ENCODE data around the gene CASKIN2.

CASKIN2 gene

DNA sequence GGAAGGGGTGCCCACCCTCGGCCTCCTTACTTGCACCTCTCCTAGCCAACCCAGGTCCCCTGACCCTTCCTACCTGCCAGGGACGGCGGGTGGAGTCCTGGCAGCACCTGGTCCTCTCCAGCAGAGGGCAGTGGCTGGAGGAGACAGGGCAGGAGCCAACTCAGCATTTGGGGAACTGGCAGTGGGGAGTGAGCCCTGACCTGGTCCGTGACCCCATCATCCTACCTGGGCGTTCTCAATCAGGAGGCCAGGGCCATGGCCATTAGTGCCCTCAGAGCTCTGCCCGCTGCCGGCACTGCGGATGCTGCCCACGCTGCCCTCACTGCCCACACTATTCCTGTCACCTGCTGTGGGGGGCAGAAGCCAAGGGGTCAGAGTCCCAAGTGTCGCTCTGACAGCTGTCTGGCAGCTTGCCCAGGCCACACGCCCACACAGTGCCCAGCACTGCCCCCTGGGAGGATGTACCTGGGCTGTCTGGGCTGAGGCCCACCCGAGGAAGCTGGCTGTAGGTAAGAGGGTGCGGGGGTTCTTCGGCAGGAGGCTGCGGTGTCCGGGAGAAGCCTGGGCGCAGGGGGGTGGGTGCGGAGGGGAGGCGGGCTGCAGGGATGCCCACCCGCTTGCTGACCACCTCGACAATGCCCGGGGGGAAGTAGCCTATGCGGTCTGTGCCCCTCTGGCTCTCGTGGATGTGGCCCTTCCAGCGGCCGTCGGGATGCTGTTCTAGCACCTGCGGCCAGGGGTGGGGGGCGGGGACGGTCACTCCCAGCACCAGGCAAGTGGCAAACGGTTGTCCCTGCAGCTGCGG is 10.8 kb downstream of the CASKIN2 start:
- no peak for DNase-seq (ENCODE audit: low read depth)

DNA sequence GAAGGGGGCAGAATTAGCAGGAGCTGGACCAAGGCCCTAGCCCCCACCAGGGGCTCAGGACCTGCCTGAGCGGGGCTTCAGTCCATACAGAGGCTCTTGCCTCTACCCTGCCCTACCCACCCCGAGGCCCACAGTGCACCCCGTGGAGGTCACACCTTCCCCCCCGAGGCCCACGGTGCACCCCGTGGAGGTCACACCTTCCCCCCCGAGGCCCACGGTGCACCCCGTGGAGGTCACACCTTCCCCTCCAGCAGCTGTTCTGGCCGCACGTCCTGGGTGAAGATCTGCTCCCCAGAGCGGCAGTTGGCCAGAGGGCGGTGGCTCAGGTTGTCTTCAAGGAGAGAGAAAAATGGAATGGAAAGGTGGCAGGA is 11.4 kb downstream of the CASKIN2 start:
- DNase-seq (ENCODE audit: low read depth): no peak

DNA sequence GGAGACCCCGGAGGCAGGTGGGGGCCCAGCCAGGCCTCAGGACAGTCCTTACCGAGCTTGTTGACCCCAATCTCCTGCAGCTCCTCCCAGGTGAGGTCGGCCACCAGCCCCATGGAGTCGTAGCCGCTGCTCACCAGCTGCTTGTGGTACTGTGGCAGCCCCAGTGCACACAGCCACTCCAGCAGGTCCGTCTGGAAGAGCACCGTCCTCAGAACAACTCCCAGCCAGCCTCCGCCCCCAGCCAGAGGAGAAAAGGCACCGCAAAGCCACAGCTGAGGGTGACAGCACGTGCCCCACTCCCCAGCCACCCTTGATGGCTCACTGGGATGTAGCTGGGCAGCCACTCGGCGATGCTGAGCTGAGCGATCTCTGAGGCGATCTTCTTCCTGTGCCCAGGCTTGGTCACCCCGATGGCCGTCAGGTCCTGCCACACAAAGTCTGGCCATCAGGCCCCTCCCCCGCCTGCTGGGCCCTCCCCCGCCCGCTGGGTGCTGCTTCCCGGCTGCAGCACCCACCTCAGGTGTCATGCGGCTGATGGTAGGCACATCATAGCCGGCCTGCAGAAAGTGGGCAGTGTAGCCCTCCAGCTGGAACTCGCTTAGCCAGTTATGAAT is 11.9 kb downstream of the CASKIN2 start:
- DNase-seq (ENCODE audit: low read depth): no peak

DNA sequence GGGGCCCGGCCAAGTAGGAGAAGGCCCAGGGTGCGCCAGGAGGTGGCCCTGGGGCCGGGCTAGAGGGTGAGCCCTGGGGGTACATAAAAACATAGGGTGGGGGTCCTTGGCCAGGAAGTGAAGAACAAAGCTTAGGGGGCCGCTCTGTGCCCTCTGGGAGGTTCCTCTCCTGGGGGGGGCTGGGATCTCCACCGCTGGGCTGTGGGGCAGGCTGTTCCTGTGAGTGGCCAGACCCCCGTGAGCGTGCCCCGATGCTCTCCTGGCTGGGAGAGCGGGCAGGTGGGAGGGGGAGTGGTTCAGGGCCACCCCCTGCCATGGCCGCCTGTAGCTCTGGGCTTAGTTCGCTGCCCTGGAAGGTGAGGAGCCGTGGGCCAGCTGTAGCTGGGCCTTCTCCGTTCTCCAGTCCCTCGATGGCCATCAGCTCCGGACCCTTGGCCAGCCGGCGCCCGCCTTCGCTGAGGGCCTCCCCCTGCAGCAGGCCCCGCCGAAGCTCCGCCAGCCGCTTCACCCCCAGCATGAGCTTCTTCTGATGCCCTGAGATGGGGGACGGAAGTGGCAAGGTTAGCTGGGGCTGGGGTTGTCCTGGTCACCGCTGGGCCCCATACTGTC is 12.5 kb downstream of the CASKIN2 start:
- no peak for DNase-seq (ENCODE audit: low read depth)

DNA sequence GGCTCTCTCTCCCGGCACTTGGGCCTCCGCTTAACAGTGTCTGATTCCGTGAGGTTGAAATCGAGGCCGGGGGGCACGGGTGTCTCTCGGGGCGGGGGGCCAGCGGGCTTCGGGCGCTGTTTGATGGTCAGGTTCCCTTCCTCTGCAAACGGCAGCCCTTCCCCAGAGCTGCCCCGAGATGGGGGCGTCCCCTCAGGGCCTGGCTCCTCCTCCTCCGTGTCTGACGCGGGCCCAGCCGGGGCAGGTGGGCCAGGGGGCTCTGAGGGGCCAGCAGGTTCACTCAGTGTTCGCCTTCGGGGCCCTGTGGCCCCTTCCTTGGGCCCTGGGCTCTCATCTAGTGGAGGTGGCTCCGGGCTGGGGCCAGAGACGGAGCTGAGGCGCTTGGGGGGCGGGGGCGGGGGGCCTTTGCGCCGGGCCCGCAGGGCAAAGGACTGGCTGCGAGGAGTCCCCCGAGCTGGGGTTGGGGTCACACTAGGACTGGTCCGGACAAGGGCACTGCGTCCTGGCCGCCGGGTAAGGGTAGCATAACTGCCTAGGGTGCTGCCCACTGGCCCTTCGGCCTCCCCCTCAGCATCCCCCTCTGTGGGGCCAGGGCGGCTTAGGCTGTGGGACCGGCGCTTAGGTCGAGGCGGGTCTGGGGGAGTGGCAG is 13.1 kb downstream of the CASKIN2 start:
- no peak for DNase-seq (ENCODE audit: low read depth)

DNA sequence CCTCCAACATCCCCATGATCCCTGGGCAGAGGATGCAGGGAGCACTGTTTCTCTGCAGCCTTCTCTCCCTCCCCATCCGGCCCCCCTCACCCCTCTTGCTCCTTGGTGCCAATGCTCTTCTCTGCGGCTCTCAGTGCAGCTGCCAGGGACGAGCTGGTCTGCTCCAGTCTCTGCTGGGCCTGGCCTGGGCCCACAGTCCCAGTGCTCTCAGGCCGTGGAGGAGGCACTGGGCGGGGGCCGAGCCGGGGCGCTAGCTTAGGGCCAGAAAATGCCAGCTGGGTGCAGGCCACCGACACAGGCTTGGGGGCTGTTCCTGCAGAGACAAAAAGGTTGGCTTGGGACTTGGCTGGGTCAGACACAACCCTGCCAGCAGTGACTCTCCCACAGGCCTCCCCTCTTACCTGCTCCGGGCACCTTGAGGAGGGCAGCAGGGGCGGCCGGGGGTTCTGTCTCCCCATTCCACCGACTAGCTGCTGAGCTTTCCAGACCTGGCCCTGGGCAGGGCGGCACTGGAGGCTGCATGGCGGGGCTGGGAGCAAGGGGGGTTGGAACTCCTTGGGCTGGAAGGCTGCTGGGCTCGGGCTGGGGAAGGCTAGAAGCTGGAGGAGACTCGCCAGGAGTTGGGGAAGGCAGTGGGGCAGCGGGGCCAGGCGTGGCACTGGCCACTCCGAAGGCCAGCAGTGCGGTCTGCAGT is 13.8 kb downstream of the CASKIN2 start:
- DNase-seq (ENCODE audit: low read depth): no peak

DNA sequence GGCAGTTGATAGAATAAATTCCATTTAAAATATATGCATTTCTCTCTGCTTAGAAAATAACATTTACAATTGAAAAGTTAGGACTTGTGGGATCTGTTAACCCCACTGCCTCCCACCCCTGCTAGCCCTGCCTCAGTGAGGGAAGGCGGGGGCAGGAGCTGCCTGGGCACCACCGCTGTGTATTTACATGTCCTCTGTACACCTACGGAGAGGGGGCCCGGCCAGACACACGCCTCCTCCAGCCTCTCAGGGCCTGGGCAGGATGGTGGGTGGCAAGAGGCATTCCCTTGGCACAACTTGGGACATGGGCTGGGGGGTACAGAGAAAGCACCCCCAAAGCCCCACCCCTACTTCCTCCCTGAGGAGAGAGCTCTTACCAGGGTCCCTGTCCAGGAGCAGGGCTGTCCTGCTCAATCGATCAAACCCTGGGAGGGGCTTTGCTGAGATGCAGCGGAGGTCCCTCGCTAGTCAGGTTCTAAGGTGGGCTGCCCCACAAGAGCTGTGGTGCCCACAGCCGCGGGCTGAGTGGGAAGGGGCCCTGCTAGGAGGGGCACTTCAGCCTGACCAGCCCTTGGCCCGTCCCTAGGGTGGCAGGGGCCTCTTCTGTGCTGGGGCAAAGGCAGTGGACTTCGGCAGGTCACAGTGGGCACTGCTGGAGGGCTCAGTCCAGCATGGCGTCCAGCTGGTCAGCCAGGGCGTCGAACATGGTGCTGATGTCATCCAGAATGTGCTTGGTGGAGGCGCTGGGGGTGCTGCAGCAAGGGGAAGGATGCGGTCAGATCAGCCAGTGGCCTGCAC is 14.7 kb downstream of the CASKIN2 start:
- DNase-seq (ENCODE audit: low read depth): no peak

DNA sequence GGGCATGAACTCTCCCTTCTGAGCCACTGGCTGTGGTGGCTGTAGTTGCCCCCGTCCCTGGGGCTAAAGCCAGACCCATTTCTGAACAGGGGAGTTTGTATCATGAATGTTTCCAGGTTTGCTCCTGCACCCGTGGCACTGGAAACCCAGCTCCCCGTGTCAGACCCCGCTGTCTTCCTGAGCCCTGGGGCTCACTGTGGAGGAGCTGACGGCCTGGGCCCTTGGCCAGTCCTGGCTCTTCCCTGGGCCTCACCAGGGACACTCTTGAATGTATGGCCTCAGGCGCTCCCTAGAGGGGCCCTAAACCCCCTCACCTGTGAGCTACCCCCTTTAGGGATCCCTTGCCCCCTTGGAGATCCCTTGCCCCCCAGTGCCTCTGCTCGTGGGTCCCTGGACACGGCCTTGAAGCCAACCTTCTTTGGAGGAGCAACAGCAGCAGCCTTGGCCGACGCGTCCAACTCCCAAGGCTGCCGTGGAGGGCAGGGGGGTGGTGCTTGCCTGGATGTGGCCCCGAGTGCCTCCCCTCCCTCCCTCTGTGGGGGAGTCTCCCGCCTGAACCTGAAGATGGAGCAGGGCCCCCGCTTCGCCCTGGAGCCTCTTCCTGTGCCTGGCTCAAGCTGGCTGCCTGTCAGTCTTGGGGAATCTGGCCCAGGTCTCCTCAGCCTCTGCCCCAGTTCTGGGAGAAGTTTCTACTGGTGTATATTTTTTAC is 15.9 kb downstream of the CASKIN2 start:
- DNase-seq (ENCODE audit: low read depth): no peak

DNA sequence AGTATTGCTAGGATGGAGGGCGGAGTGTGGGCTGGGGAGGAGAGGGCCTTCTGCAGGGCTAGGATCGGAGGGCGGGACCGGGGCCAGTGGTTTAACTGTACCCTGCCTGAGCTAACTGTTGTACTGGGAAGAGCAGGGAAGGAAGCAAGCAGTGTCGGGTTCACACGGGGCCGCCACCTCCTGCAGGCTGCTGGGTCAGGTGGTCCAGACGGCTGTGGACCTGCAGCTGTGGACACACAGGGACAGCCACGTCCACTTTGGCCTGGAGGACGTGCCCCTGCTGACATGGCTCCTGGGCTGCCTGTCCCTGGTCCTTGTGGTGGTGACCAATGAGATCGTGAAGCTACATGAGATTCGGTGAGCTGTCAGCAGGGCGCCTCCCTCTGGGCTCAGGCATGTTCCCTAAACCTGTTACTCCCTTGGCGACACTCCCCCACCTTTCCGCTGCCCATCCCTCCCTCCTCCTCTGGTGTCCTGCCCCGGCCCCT is 16.6 kb downstream of the CASKIN2 start:
- DNase-seq (ENCODE audit: low read depth): no peak

DNA sequence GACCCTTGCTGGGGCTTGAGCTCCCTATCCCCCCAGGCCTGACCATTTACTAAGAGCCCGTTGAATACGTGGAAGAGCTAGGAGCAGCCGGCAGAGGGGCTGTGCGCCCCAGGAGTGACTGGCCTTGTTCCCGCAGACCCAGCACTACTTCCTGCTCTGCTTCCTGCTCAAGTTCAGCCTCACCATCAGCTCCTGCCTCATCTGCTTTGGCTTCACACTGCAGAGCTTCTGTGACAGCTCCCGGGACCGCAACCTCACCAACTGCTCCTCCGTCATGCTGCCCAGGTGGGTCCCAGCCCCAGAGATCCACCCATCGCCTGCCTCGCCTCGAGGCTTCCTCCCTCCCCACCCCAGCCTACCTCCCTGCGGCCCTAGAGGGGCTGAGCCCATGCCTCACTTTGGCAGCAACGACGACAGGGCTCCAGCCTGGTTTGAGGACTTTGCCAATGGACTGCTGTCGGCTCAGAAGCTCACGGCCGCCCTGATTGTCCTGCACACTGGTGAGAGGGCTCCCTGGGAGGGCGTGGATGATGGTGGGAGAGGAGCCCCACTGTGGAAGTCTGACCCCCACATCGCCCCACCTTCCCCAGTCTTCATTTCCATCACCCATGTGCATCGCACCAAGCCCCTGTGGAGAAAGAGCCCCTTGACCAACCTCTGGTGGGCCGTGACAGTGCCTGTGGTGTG is 17.2 kb downstream of the CASKIN2 start:
- no peak for DNase-seq (ENCODE audit: low read depth)

DNA sequence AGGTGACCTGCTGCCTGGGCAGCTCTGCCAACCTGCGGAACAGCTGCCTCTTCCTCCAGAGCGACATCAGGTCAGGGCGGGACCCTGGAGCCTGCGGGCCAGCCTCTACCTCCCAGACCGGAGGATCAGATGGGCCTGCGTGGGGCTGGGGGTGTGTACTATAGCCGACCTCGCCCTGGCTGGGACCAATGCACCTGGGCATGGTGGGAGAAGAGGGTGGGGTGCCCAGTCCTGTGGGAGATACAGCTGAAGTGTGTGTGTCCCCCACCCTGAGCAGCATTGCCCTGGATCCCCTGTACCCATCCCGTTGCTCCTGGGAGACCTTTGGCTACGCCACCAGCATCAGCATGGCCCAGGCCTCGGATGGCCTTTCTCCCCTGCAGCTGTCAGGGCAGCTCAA is 19.3 kb downstream of the CASKIN2 start:
- no peak for DNase-seq (ENCODE audit: low read depth)

DNA sequence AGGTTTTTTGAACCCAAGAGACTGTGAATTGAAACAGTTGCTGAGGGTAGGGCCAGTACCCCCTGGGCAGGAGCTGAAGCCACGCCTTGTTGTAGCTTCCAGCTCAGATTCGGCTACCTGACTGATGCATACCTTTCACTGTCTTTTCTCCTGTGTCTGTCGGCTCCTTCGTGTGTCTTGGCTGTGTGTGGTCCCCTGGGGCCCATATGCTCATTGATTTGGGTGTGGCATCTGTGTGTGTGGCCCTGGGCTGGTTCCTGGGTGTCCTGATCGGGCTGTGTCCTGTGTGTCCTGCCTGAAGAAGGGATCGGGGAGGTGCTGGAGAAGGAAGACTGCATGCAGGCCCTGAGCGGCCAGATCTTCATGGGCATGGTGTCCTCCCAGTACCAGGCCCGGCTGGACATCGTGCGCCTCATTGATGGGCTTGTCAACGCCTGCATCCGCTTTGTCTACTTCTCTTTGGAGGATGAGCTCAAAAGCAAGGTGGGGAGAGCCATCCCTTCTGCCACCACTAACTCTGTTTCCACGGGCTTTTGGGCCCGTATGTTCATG is 20.9 kb downstream of the CASKIN2 start:
- no peak for DNase-seq (ENCODE audit: low read depth)

DNA sequence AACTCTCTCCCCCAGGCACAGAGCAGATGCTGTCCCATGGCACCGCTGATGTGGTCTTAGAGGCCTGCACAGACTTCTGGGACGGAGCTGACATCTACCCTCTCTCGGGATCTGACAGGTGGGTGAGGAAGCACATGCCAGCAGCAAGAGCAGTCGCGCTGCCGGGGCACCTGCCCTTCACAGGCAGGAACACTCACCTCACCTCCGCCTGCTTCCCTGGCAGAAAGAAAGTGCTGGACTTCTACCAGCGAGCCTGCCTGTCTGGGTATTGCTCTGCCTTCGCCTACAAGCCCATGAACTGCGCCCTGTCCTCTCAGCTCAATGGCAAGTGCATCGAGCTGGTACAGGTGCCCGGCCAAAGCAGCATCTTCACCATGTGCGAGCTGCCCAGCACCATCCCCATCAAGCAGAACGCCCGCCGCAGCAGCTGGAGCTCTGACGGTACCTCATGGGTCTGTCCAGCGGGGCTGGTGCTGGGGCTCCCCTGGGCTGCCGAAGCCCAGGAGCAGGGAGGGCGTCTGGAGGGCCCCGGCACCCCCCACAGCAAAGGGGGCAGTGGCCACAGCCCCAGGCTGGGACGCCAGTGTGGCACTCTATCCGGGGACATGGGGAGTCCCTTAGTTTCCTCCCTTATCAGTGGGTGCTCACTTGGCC is 21.7 kb downstream of the CASKIN2 start:
- no peak for DNase-seq (ENCODE audit: low read depth)

DNA sequence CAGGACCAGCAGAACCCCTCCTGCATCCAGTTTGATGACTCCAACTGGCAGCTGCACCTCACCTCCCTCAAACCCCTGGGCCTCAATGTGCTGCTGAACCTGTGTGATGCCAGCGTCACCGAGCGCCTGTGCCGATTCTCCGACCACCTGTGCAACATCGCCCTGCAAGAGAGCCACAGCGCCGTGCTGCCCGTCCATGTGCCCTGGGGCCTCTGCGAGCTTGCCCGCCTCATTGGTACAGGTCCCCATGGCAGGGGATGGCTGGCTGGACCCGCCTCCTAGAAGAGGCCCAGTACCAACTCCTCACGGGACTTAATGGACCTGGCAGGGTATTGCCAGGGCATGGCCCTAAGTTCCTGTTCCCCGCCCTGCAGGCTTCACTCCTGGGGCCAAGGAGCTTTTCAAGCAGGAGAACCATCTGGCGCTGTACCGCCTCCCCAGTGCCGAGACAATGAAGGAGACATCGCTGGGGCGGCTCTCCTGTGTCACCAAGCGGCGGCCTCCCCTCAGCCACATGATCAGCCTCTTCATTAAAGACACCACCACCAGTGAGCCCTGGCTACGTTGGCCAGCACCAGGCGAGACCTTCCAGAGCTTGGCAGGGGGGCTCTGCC is 22.7 kb downstream of the CASKIN2 start:
- no peak for DNase-seq (ENCODE audit: low read depth)

DNA sequence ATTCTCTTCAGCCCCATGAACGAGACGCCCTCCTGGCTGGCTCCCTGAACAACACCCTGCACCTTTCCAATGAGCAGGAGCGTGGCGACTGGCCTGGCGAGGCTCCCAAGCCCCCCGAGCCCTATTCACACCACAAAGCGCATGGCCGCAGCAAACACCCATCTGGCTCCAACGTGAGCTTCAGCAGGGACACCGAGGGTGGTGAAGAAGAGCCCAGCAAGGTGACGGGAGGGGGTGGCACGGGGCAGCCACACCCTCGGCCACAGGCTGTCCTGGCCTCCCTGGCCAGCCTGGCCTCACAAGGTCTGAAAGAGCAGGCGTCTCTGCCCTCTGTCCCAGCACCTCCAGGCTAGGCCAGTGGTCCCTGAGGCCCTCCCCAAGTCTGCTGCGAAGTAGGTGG is 23.7 kb downstream of the CASKIN2 start:
- no peak for DNase-seq (ENCODE audit: low read depth)

DNA sequence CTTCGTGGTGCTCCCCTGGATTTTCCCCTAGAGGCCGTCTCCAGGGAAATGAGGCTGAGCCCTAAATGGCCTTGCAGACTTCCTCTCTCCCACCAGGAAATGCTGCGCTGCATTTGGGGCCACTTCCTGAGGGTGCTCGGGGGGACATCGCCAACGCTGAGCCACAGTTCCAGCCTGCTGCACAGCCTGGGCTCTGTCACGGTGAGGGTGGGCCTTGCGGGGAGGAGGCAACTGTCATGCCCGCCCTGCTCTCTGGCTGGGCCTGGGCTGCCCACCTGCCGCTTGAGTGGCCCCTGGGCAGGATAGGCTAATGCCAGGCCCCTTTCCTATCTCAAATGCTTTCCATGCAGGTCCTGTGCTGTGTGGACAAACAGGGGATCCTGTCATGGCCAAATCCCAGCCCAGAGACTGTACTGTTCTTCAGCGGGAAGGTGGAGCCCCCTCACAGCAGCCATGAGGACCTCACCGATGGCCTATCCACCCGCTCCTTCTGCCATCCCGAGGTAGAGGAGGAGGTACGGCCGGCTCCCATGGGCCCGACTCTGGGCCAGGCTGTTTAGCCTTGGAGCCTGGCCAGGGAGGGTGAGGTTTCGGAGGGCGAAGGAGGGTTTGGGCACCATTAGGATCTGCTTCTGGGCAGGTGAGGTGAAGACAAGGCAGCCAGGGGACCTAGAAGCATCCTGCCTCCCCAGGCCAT is 24.2 kb downstream of the CASKIN2 start:
- DNase-seq (ENCODE audit: low read depth): no peak

DNA sequence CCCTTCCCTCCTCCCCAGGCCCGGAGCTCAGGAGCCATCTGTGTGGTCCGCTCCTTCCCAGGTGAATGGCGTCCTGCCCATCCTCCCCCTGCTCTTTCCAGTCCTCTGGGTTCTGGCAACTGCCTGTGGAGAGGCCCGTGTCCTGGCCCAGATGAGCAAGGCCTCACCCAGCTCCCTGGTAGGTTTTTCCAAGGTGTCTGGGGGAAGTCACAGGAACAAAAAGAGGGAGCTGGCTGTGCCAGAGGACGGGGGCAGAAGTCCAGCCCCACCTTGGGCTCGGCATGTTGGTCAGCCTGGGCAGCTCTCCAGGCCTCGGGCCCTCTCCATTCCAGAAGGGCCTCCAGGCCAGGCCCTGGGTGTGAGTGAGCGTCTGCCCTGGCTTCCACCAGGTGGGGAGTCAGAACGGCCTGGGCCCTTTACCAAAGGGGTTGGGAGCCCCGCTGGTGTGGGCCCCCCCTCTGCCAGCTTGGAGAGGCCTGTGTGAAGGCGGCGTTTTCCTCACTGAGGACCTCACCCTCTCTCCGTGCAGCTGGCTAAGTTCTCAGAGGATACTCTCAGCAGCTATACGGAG is 25.1 kb downstream of the CASKIN2 start:
- no peak for DNase-seq (ENCODE audit: low read depth)

DNA sequence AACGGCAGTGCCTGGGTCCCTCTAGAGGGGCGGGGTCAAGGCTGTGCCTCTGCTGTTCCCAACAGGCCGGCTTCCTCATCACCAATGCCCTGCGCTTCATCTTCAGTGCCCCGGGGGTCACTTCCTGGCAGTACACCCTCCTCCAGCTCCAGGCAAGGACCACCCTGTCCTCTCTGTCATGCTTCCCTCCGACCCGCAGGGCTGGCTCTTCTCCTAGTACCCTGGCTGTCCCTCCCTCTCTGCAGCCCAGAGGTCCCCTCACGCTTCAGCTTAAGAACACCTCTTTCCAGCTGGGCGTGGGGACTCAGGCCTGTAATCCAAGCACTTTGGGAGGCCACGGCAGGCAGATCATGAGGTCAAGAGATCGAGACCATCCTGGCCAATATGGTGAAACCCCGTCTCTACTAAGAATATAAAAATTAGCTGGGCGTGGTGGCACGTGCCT is 25.8 kb downstream of the CASKIN2 start:
- DNase-seq (ENCODE audit: low read depth): no peak
